Activated T-helper 17 cell treated with anti-CD3 and anti-CD28 coated beads, Interleukin-2, amount 50 U/mL, for 72 hours (primary cell): Measurements from ENCODE around the gene TTLL11. TPM values are rescaled to one million over a fixed set of nuclear protein-coding genes. Genes with fewer than 3 reads are reported as not detected.
"Not testable (repeated sequence)": the region's sequence is repeated elsewhere in the genome, so short reads cannot be mapped to it uniquely, and the experiment has no call there.

Source experiments
- ATAC-seq: fragments of 150-1000 bp; cut with Tn5 transposase; replicated peaks from 2 replicates; pipeline ENCODE4 v1.10.0; 2021; ENCODE audit warnings: mild to moderate bottlenecking, moderate library complexity
- H3K27ac Mint-ChIP-seq: one replicate; pipeline ENCODE4 v1.8.0; 2022; ENCODE audit warnings: mixed read lengths
- H3K27me3 Mint-ChIP-seq: one replicate; pipeline ENCODE4 v1.8.0; 2022; ENCODE audit warnings: mixed read lengths
- H3K36me3 Mint-ChIP-seq: one replicate; pipeline ENCODE4 v1.8.0; 2022; ENCODE audit warnings: low read depth, mild to moderate bottlenecking, mixed read lengths
- H3K4me1 Mint-ChIP-seq: one replicate; pipeline ENCODE4 v1.8.0; 2022; ENCODE audit warnings: mixed read lengths
- H3K4me3 Mint-ChIP-seq: one replicate; pipeline ENCODE4 v1.8.0; 2022; ENCODE audit warnings: mild to moderate bottlenecking, mixed read lengths
- H3K9me3 Mint-ChIP-seq: one replicate; pipeline ENCODE4 v1.8.0; 2022; ENCODE audit warnings: mixed read lengths
- total RNA-seq, 2 donors: library from RNA; stranded (reverse); gene quantifications; one replicate each; pipeline ENCODE4 v1.2.3, GENCODE V29; 2022

The TTLL11 gene
- total RNA-seq, 2 donors from 2014 or later: 2.6 to 3.9 TPM

DNA sequence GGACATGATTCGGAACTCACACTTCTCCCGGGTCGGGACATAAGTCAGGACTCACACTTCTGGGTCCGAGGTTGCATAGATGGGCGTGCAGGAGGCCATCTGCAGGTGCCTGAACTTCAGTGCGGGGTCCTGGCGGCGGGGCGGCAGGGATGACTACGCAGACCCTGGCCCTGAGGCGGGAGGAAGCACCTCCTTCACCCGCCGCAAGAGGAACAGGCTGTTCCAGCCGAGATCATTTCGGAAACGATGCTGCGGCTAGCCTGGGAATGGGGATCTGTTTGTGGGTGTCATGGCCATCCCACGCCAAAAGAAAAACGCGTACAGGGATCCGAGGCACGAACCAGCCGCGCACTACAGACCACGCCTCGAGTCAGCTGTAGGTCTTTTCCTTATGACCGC is 196.6 kb downstream of the TTLL11 start:
- H3K36me3 Mint-ChIP-seq: no peaks in the 10 kb centered on the region
- H3K9me3 Mint-ChIP-seq: peaks cover 5% of the 10 kb centered on the region
- no peak for ATAC-seq
- no peak overlapping the region for H3K27ac Mint-ChIP-seq
- no peaks in the 10 kb centered on the region for H3K4me1 Mint-ChIP-seq
- no peaks in the 10 kb centered on the region for H3K27me3 Mint-ChIP-seq
- no peak overlapping the region for H3K4me3 Mint-ChIP-seq

DNA sequence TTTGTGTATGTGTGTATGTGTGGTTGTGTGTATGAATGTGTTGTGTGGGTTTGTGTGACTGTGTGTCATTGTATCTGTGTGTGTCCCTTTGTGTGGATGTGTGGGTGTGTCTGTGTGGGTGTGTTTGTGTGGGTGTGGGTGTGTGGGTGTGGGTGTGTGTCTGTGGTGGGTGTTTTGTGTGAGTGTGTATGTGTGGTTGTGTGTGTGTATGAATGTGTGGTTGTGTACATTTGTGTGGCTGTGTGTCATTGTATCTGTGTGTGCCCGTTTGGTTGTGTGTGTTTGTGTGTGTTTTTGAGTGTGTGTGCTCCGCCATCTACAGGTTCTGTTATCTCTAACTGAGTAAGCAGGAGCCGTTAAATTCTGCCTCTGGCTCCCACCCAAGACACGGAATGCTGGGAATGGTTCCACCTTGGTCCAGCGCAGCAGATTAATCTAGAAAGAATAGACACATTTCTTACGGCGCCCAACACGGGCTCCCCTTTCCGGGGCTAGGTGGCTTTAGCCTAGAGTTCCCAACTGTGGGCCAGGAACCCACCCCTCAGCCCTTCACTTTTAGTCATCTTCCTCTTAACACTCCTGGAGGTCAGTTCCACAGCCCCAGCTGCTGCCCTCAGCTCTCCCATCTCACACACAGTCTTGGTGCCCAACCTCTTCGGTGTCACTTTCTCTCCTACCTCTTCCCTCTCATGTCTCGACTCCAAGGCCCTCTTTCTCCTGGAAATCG is 197.1 kb downstream of the TTLL11 start:
- peaks cover 5% of the 10 kb centered on the region for H3K9me3 Mint-ChIP-seq
- H3K4me1 Mint-ChIP-seq: no peaks in the 10 kb centered on the region
- H3K36me3 Mint-ChIP-seq: no peaks in the 10 kb centered on the region
- H3K27me3 Mint-ChIP-seq: no peaks in the 10 kb centered on the region
- peak; percentile 32 for ATAC-seq
- no peak overlapping the region for H3K4me3 Mint-ChIP-seq
- no peak overlapping the region for H3K27ac Mint-ChIP-seq

DNA sequence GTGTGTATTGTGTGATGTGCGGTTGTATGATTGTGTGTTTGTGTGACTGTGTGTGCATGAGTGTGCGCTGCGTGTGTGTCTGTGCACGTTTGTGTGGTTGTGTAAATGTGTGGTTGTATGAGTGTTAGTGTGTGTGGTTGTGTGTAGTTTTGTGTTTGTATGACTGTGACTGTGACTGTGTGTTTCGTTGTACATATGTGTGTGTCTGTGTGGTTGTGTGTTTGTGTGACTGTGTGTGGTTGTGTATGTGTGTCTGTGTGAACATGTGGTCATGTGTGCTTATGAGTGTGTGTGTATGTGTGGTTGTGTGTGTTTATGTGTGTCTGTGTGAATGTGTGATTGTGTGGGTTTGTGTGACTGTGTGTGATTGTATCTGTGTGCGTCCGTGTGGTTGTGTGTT is 197.8 kb downstream of the TTLL11 start:
- peaks cover 2% of the 10 kb centered on the region for H3K4me1 Mint-ChIP-seq
- no peak overlapping the region for H3K27ac Mint-ChIP-seq
- no peak for ATAC-seq
- no peaks in the 10 kb centered on the region for H3K36me3 Mint-ChIP-seq
- no peak overlapping the region for H3K4me3 Mint-ChIP-seq
- H3K9me3 Mint-ChIP-seq: peaks cover 2% of the 10 kb centered on the region
- peaks cover under 1% of the 10 kb centered on the region for H3K27me3 Mint-ChIP-seq

DNA sequence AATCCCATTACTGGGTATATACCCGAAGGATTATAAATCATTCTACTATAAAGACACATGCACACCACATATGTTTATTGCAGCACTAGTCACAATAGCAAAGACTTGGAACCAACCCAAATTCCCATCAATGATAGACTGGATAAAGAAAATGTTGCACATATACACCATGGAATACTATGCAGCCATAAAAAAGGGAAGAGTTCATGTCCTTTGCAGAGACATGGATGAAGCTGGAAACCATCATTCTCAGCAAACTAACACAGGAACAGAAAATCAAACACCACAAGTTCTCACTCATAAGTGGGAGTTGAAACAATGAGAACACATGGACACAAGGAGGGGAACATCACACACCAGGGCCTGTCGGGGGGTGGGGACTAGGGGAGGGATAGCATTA is 198.7 kb downstream of the TTLL11 start:
- not testable (repeated sequence) for ATAC-seq, H3K4me3 Mint-ChIP-seq, H3K27ac Mint-ChIP-seq, H3K9me3 Mint-ChIP-seq, H3K36me3 Mint-ChIP-seq, H3K4me1 Mint-ChIP-seq, H3K27me3 Mint-ChIP-seq

DNA sequence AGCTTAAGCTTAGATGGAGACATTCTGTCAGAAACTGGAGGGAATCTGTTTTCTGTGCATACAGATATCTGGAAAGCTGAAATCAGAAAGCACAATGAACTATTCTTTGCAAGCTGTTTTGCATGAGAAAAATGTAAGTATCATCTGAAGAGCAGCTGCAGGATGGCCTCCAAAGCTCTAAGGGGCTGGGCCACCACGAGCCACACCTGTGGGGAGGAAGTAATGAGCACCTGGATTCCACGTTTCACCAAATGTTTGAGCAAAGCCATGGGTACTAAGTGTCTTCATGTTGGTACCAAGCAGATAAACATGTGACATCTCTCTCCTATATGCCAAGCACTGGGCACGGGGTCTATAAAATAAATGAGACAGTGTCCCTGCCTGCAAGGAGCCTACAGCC is 199.3 kb downstream of the TTLL11 start:
- Mint-ChIP-seq H3K4me1 (peaks cover 5% of the 10 kb centered on the region), H3K36me3 (no peaks in the 10 kb centered on the region), H3K9me3 (no peaks in the 10 kb centered on the region), H3K27me3 (peaks cover 3% of the 10 kb centered on the region), H3K4me3 (no peak overlapping the region), H3K27ac (no peak overlapping the region)
- ATAC-seq: no peak

DNA sequence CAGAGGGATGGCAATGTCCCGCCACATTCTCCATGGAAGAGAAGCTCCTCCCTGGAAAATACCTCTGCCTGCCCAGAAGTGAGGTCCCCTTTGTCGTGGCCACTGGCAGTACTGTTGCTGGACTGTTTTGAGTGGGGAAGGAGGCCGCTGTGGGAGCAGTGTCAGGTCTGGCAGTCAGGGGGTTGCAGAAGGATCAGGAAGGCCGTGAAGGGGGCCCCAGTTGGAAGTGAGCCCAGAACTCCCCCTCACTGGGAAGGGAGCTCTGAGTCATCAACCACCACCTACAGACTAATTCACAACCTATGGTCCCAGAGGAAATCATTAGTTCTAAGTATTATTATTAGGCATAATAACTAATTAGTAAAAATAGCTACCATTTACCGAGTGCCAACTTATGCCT is 200.4 kb downstream of the TTLL11 start:
- Mint-ChIP-seq H3K4me3 (no peak overlapping the region), H3K9me3 (no peaks in the 10 kb centered on the region), H3K4me1 (peaks cover 5% of the 10 kb centered on the region), H3K27me3 (peaks cover 3% of the 10 kb centered on the region), H3K27ac (no peak overlapping the region), H3K36me3 (no peaks in the 10 kb centered on the region)
- no peak for ATAC-seq

DNA sequence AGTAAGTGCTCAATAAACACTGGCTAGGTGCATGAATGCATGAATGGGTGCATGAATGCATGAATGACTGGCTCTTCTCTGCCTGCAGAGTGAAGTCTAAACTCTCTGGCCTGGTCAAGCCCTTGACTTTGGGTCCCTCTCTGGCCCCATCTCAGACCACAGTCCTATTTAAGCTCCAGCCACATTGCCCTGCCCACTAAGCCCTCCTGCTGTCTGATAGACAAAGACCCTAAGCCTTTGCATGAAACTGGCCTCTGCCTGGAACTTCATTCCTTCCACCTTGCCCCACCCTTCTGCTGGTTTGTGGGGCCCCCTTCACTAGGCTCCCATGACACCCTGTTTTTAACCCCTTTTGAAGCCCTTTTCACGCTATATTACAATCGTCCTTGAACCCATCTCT is 202.4 kb downstream of the TTLL11 start:
- no peaks in the 10 kb centered on the region for H3K9me3 Mint-ChIP-seq
- ATAC-seq: no peak
- H3K4me1 Mint-ChIP-seq: peaks cover 5% of the 10 kb centered on the region
- no peaks in the 10 kb centered on the region for H3K36me3 Mint-ChIP-seq
- H3K27ac Mint-ChIP-seq: no peak overlapping the region
- H3K4me3 Mint-ChIP-seq: no peak overlapping the region
- H3K27me3 Mint-ChIP-seq: peaks cover 3% of the 10 kb centered on the region

DNA sequence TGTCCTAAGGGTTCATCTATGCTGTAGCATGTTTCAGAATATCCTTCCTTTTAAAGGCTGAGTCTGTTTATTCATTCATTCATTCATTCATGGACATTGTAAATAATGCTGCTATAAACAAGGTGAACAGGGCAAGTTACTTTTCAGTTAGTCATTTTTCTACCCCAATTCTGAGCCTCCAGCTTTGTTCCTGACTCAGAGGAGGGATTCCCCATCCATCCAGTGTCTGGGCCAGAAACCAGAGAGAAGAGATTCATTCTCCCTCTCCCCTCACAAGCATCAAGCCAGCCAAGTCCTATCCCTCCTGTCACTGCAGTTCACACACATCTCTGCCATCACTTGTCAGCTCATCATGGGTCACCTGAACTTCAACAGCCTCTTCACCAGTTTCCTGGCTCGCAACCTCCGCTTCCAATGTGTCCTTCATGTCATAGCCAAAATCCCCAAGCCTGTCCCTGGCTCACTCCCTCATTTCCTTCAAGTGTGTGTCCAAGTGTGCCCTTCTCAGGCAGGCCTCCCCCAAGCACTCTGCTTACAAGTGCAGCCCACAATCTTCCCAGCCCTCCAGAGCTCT is 203.0 kb downstream of the TTLL11 start:
- no peaks in the 10 kb centered on the region for H3K9me3 Mint-ChIP-seq
- H3K27ac Mint-ChIP-seq: no peak overlapping the region
- H3K4me3 Mint-ChIP-seq: no peak overlapping the region
- ATAC-seq: peak; percentile 34
- no peaks in the 10 kb centered on the region for H3K36me3 Mint-ChIP-seq
- peaks cover 3% of the 10 kb centered on the region for H3K27me3 Mint-ChIP-seq
- H3K4me1 Mint-ChIP-seq: peaks cover 5% of the 10 kb centered on the region

DNA sequence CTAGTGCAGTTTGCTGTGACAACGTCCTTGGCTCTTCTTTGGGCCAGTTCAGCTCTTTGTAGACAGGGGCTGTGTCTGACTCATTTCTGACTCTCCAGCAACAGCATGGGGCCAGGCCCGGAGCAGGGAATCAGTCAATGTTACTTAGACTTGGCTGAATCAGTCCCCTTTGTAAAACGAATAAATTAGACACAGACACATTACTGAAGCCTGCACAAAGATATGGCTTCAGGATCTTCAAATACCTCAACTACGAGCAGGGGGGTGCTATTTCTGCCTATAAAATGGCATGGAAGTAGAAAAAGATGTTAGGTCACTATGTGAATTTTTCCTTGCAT is 204.7 kb downstream of the TTLL11 start:
- Mint-ChIP-seq H3K36me3 (no peaks in the 10 kb centered on the region), H3K4me3 (no peak overlapping the region), H3K27me3 (peaks cover 3% of the 10 kb centered on the region), H3K27ac (no peak overlapping the region), H3K4me1 (peaks cover 5% of the 10 kb centered on the region), H3K9me3 (no peaks in the 10 kb centered on the region)
- peak; percentile 54 for ATAC-seq

DNA sequence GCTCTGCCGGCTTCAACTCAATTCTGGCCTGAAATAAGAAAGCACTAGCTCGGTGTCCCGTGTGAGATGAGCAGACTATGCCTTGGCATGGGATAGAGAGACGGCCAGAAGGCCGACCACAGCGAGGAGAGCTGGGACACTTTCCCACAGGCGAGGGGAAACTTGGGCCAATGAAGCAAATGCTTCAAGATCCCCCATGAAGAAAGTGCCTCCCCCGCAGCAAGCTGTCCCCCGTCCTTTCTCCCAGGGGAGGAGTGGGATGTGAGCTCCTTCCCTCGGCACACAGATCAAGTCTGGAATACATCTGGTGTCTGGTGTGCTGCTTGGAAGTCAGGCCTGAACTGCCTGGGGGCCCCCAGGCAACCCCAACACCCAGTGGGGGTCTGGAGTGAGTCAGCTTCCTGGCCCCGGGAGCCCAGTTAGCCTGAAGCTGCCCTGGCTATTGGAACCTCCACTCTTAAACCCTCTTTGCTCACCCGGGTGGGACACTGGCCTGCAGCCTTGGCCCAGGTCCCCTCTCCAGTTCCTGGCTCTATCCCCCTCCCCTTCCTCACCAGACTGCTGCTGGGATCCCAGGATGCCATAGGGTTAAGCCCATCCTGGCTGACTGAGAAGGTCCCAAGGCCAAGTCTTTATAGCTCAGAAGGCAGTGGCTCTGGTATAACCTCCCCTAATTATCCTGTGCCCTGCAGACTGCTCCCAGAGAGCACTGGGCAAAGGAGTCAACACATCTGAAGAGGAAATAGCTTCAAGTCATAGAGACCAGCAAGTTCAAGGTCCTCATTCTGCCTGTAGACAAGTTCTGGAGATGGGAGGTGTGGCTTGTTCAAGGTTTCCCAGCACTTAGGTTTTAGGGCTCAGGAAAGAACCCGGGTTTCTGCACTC is 205.3 kb downstream of the TTLL11 start:
- no peak for ATAC-seq
- H3K4me3 Mint-ChIP-seq: no peak overlapping the region
- H3K9me3 Mint-ChIP-seq: no peaks in the 10 kb centered on the region
- no peak overlapping the region for H3K27ac Mint-ChIP-seq
- H3K4me1 Mint-ChIP-seq: peaks cover 5% of the 10 kb centered on the region
- H3K27me3 Mint-ChIP-seq: peaks cover 3% of the 10 kb centered on the region
- no peaks in the 10 kb centered on the region for H3K36me3 Mint-ChIP-seq

DNA sequence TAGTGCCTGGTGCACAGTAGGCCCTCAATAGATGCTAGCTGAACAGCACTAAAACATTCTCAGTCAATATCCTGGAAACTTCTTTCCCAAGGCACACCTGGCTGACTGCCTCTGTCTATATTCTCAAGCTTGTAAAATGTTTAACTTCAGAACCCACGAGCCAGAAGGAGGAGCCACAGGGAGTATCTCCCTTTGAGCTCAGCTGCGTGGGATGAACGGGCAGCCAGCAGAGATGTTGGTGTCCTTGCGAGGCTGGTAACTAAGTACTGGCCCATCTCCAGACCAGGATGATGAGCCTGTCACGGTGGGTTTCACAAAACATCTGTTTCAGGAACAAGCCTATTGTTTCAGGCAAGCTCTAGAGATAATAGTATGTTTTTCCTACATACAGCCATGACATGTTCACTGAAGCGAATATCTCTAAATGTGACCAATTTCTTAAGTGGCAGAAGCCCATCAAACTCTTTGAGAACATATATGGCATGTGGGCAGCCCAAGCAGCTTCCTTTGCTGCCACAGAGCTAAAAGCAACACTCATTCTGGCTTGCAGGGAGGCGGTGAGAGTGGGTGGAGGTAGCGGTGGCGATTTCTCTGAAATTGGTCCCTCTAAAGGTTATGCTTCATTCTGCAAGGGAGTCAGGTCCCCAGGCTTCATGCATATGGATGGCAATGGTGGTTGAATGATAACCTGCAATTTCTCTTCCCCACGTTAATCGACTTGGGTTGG is 206.2 kb downstream of the TTLL11 start:
- peaks cover 3% of the 10 kb centered on the region for H3K27me3 Mint-ChIP-seq
- ATAC-seq: peak; percentile 61
- no peak overlapping the region for H3K4me3 Mint-ChIP-seq
- H3K36me3 Mint-ChIP-seq: no peaks in the 10 kb centered on the region
- H3K9me3 Mint-ChIP-seq: no peaks in the 10 kb centered on the region
- H3K4me1 Mint-ChIP-seq: peaks cover 5% of the 10 kb centered on the region
- H3K27ac Mint-ChIP-seq: no peak overlapping the region

DNA sequence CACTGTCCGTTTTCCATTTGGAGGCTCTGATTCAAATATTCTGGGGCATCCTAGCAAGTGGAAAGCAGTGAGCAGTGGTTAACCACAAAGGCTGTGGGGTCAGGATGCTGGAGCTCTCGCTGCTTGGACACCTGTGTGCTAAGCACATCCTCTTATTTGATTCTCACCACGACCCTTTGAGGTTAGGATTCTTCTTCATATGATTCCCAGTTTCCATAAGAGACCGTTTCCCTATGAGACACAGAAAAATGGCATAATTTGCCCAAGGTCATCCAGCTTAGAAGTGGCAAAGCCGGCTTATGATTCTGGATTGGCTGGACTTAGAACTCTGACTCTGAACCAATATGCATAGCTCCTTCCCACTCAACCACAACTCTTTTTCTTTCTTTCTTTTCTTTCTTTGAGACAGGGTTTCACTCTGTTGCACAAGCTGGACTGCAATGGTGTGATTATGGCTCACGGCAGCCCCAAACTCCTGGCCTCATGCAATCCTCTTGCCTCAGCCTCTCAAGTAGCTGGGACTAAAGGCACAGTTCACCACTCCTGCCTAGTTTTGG is 207.7 kb downstream of the TTLL11 start:
- Mint-ChIP-seq H3K9me3 (no peaks in the 10 kb centered on the region), H3K4me3 (no peak overlapping the region), H3K27me3 (peaks cover 3% of the 10 kb centered on the region), H3K27ac (no peak overlapping the region), H3K4me1 (peaks cover 3% of the 10 kb centered on the region), H3K36me3 (no peaks in the 10 kb centered on the region)
- no peak for ATAC-seq

DNA sequence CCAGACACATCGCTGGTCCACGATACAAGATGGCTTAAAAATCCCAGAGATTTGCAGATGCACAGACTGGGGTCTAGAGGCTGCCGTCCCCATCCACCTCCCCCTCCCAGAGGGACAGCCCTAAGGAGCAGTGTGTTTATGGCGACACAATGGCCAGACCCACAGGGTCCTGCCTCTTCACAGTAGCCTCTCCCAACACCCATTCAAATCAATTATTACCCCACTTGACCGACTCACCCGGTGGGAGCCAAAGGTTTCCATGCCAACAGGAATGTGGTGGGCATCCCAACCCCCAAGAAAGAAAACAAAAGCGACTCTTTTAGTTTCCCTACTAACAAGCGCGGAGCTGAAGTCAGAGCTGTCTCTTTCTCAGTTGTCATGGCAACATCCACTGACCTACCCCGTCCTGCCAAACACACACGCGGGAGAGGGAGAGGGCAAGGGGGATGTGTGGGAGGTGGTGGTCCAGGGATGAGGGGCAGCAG is 209.0 kb downstream of the TTLL11 start:
- H3K36me3 Mint-ChIP-seq: no peaks in the 10 kb centered on the region
- no peak for ATAC-seq
- no peaks in the 10 kb centered on the region for H3K4me1 Mint-ChIP-seq
- no peak overlapping the region for H3K4me3 Mint-ChIP-seq
- no peaks in the 10 kb centered on the region for H3K27me3 Mint-ChIP-seq
- H3K27ac Mint-ChIP-seq: no peak overlapping the region
- no peaks in the 10 kb centered on the region for H3K9me3 Mint-ChIP-seq
